Activated T-helper 1 cell treated with anti-CD3 and anti-CD28 coated beads, Interleukin-12 subunit alpha, Interleukin-12 subunit beta, Interleukin-2, Interleukin-4 antibody, amounts not matched to agents 30 ng/mL and 10 ng/mL and 1 ng/mL, durations not matched to agents 14 hours and 24 hours and 36 hours (primary cell): ENCODE data around the gene PCDHGB1. TPM values are rescaled to one million over a fixed set of nuclear protein-coding genes. Genes with fewer than 3 reads are reported as not detected.
"Not testable (repeated sequence)": the region's sequence is repeated elsewhere in the genome, so short reads cannot be mapped to it uniquely, and the experiment has no call there.

Experiments used
- DNase-seq: peaks from one replicate; pipeline ENCODE4 v3.0.0; 2021; ENCODE audit warnings: low spot score
- H3K27ac Mint-ChIP-seq: one replicate; pipeline ENCODE4 v1.8.0; 2021; ENCODE audit warnings: mild to moderate bottlenecking, mixed read lengths
- H3K27me3 Mint-ChIP-seq: one replicate; pipeline ENCODE4 v1.8.0; 2022; ENCODE audit warnings: mild to moderate bottlenecking, moderate library complexity, mixed read lengths; ENCODE audit not compliant: insufficient read depth
- H3K36me3 Mint-ChIP-seq: one replicate; pipeline ENCODE4 v1.8.0; 2021; ENCODE audit warnings: low read depth, mixed read lengths
- H3K4me1 Mint-ChIP-seq: one replicate; pipeline ENCODE4 v1.8.0; 2021; ENCODE audit warnings: low read depth, mixed read lengths
- H3K4me3 Mint-ChIP-seq: one replicate; pipeline ENCODE4 v1.8.0; 2021; ENCODE audit warnings: mild to moderate bottlenecking, moderate library complexity, mixed read lengths
- H3K9me3 Mint-ChIP-seq: one replicate; pipeline ENCODE4 v1.8.0; 2021; ENCODE audit warnings: mixed read lengths
- intact Hi-C: fragments of 100-400 bp; cut with micrococcal nuclease; formaldehyde crosslinking; loops from one replicate; pipeline ENCODE4 v1.15.1; 2024
- total RNA-seq: library from RNA; stranded (reverse); gene quantifications from 2 replicates; pipeline ENCODE4 v1.2.3, GENCODE V29; 2022

Gene PCDHGB1
- total RNA-seq, 1 donor from 2014 or later, result 0.18 TPM

DNA sequence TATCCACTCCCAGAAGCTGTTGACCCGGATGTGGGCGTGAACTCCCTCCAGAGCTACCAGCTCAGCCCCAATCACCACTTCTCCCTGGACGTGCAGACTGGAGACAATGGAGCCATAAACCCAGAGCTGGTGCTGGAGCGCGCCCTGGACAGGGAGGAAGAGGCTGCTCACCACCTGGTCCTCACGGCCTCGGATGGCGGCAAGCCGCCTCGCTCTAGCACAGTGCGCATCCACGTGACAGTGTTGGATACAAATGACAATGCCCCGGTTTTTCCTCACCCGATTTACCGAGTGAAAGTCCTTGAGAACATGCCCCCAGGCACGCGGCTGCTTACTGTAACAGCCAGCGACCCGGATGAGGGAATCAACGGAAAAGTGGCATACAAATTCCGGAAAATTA, 43.4 kb downstream of the PCDHGB1 start:
- Mint-ChIP-seq H3K4me3 (no peak overlapping the region), H3K27ac (no peak overlapping the region), H3K4me1 (no peaks in the 10 kb centered on the region), H3K36me3 (peaks cover 1% of the 10 kb centered on the region), H3K27me3 (peaks cover 8% of the 10 kb centered on the region), H3K9me3 (peaks cover 43% of the 10 kb centered on the region)
- DNase-seq, result no peak
- intact Hi-C loops, result no loop called here

GRCh38 chr5:141394401-141395187, 44.7 kb downstream of the PCDHGB1 start:
- H3K4me3 Mint-ChIP-seq, H3K36me3 Mint-ChIP-seq, H3K27ac Mint-ChIP-seq, H3K4me1 Mint-ChIP-seq, DNase-seq: not testable (repeated sequence)
- intact Hi-C loops, result loop anchor here (5.0 kb wide), 1 partner anchor 32 kb away; the partner anchor contains the start of gene PCDHGA5
- Mint-ChIP-seq H3K27me3 (peaks cover 17% of the 10 kb centered on the region), H3K9me3 (peaks cover 42% of the 10 kb centered on the region)

DNA sequence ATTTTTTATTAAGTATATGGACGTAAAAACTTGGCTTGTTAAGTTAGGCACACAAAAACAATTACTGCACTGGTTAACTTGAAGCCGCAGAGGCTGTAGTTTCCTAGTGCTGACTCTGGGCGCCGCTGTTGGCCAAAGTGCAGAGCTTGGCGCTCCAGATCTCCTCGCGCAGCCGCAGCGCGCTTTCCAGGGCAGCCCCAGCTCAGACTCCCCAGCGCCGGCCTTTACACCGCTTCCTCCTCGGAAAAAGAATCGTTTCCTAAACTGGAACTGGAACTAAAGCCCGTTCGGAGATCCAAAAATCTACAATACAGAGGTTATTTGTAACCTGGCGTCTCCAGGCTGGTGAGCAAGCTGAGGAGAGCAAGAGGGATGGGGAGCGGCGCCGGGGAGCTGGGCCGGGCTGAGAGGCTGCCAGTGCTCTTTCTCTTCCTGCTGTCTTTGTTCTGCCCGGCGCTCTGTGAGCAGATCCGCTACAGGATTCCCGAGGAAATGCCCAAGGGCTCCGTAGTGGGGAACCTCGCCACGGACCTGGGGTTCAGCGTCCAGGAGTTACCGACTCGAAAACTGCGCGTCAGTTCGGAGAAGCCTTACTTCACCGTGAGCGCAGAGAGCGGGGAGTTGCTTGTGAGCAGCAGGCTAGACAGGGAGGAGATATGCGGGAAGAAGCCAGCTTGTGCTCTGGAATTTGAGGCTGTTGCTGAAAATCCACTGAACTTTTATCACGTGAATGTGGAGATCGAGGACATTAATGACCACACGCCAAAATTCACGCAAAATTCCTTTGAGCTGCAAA, 48.1 kb downstream of the PCDHGB1 start, which contains the start of gene PCDHGB5:
TSS of gene PCDHGB5 (plus strand) at position 192 of the 796 bp plus-strand sequence. CDS start at position 373, 181 bp downstream.
- not testable (repeated sequence) for H3K4me1 Mint-ChIP-seq, H3K27ac Mint-ChIP-seq, H3K36me3 Mint-ChIP-seq
- Mint-ChIP-seq H3K27me3 (peaks cover 27% of the 10 kb centered on the region), H3K4me3 (peak within 1 kb of the TSS; percentile 37), H3K9me3 (peaks cover 31% of the 10 kb centered on the region)
- intact Hi-C loops, result loop anchor here (5.0 kb wide), 1 partner anchor 36 kb away; the partner anchor contains the start of gene PCDHGA5
- peak; percentile 21 for DNase-seq

GRCh38 chr5:141398608-141399007, 48.7 kb downstream of the PCDHGB1 start:
- Mint-ChIP-seq H3K27ac (no peak overlapping the region), H3K4me3 (no peak overlapping the region), H3K4me1 (no peaks in the 10 kb centered on the region), H3K9me3 (peaks cover 32% of the 10 kb centered on the region), H3K36me3 (no peaks in the 10 kb centered on the region), H3K27me3 (peaks cover 27% of the 10 kb centered on the region)
- intact Hi-C loops, result loop anchor here (5.0 kb wide), 1 partner anchor 36 kb away; the partner anchor contains the start of gene PCDHGA5
- no peak for DNase-seq

GRCh38 chr5:141399555-141400258, 49.8 kb downstream of the PCDHGB1 start:
- no peaks in the 10 kb centered on the region for H3K36me3 Mint-ChIP-seq
- peaks cover 26% of the 10 kb centered on the region for H3K27me3 Mint-ChIP-seq
- intact Hi-C loops, result loop anchor here (2.0 to 5.0 kb wide), 2 partner anchors 35 to 37 kb away; partner anchors contain the start of gene PCDHGA5
- no peak overlapping the region for H3K4me3 Mint-ChIP-seq
- no peaks in the 10 kb centered on the region for H3K4me1 Mint-ChIP-seq
- H3K27ac Mint-ChIP-seq, result no peak overlapping the region
- no peak for DNase-seq
- peaks cover 24% of the 10 kb centered on the region for H3K9me3 Mint-ChIP-seq

Other genes starting within 250 kb of the PCDHGB1 start
- not detected in 2 replicates for gene PCDHB3, start 249.6 kb upstream of the PCDHGB1 start, total RNA-seq
- gene PCDHB4, start 228.3 kb upstream of the PCDHGB1 start, total RNA-seq, result not detected in 2 replicates
- gene PCDHB5, start 214.9 kb upstream of the PCDHGB1 start, total RNA-seq, result not detected in 2 replicates
- gene PCDHB6, start 200.0 kb upstream of the PCDHGB1 start, total RNA-seq, result not detected in 2 replicates
- gene PCDHB7, start 177.5 kb upstream of the PCDHGB1 start, total RNA-seq, result not detected in 2 replicates
- gene PCDHB8, start 172.3 kb upstream of the PCDHGB1 start, total RNA-seq, result not detected in 2 replicates
- not detected in 2 replicates for gene PCDHB16, start 167.7 kb upstream of the PCDHGB1 start, total RNA-seq
- not detected in 2 replicates for gene PCDHB9, start 162.9 kb upstream of the PCDHGB1 start, total RNA-seq
- not detected in 2 replicates for gene PCDHB10, start 157.7 kb upstream of the PCDHGB1 start, total RNA-seq
- not detected in 2 replicates for gene PCDHB11, start 150.5 kb upstream of the PCDHGB1 start, total RNA-seq
- not detected in 2 replicates for gene PCDHB12, start 141.4 kb upstream of the PCDHGB1 start, total RNA-seq
- gene PCDHB13, start 136.2 kb upstream of the PCDHGB1 start, total RNA-seq, result not detected in 2 replicates
- gene PCDHB14, start 126.8 kb upstream of the PCDHGB1 start, total RNA-seq, result not detected in 2 replicates
- gene PCDHB15, start 104.7 kb upstream of the PCDHGB1 start, total RNA-seq, result not detected in 2 replicates
- gene SLC25A2, start 46.0 kb upstream of the PCDHGB1 start, total RNA-seq, result 0.20 and 0.57 TPM in 2 replicates
- gene TAF7, start 29.3 kb upstream of the PCDHGB1 start, total RNA-seq, result 71.6 and 73.7 TPM in 2 replicates
- 0.10 TPM in 2 replicates for gene PCDHGA1, start 19.6 kb upstream of the PCDHGB1 start, total RNA-seq
- gene PCDHGA2, start 11.3 kb upstream of the PCDHGB1 start, total RNA-seq, result 0.08 and 0.17 TPM in 2 replicates
- 0.10 TPM in 1 of 2 replicates, not detected in the other for gene PCDHGA3, start 6.3 kb upstream of the PCDHGB1 start, total RNA-seq
- 0.21 and 0.44 TPM in 2 replicates for gene PCDHGA4, start 4.9 kb downstream of the PCDHGB1 start, total RNA-seq
- gene PCDHGB2, start 9.9 kb downstream of the PCDHGB1 start, total RNA-seq, result 0.47 and 0.93 TPM in 2 replicates
- gene PCDHGA5, start 14.1 kb downstream of the PCDHGB1 start, total RNA-seq, result 0.24 and 0.31 TPM in 2 replicates
- gene PCDHGB3, start 20.1 kb downstream of the PCDHGB1 start, total RNA-seq, result 0.47 and 0.66 TPM in 2 replicates
- 0.16 and 0.42 TPM in 2 replicates for gene PCDHGA6, start 23.8 kb downstream of the PCDHGB1 start, total RNA-seq
- 0.16 and 0.22 TPM in 2 replicates for gene PCDHGA7, start 32.6 kb downstream of the PCDHGB1 start, total RNA-seq
- gene PCDHGB4, start 37.6 kb downstream of the PCDHGB1 start, total RNA-seq, result 0.18 and 0.27 TPM in 2 replicates
- 0.03 TPM in 1 of 2 replicates, not detected in the other for gene PCDHGA8, start 42.5 kb downstream of the PCDHGB1 start, total RNA-seq
- gene PCDHGB5, start 47.8 kb downstream of the PCDHGB1 start, total RNA-seq, result 0.56 and 0.83 TPM in 2 replicates
- gene PCDHGA9, start 52.7 kb downstream of the PCDHGB1 start, total RNA-seq, result 0.21 and 0.39 TPM in 2 replicates
- gene PCDHGB6, start 57.9 kb downstream of the PCDHGB1 start, total RNA-seq, result 0.12 and 0.18 TPM in 2 replicates
- 0.10 and 0.13 TPM in 2 replicates for gene PCDHGA10, start 62.9 kb downstream of the PCDHGB1 start, total RNA-seq
- 0.13 TPM in 1 of 2 replicates, not detected in the other for gene PCDHGB7, start 67.6 kb downstream of the PCDHGB1 start, total RNA-seq
- 0.16 and 0.24 TPM in 2 replicates for gene PCDHGA11, start 71.0 kb downstream of the PCDHGB1 start, total RNA-seq
- 0.18 TPM in 1 of 2 replicates, not detected in the other for gene PCDHGA12, start 80.4 kb downstream of the PCDHGB1 start, total RNA-seq
- gene PCDHGC3, start 125.9 kb downstream of the PCDHGB1 start, total RNA-seq, result 0.31 and 0.32 TPM in 2 replicates
- not detected in 2 replicates for gene PCDHGC4, start 134.9 kb downstream of the PCDHGB1 start, total RNA-seq
- gene PCDHGC5, start 139.0 kb downstream of the PCDHGB1 start, total RNA-seq, result not detected in 2 replicates